Prostate gland (tissue), 2 donors: ENCODE measurements around the gene GSTK1.

Source experiments
- POLR2A ChIP-seq: fragments of 450-650 bp; IDR thresholded peaks from one replicate; pipeline ENCODE4 v1.6.1; 2016; ENCODE audit warnings: antibody characterized with exemption, mild to moderate bottlenecking
- POLR2AphosphoS5 ChIP-seq: sonication (generic); formaldehyde crosslinking; IDR thresholded peaks from one replicate; pipeline ENCODE4 v1.6.1; 2017; ENCODE audit warnings: antibody characterized with exemption
- TF ChIP-seq, protein P1 (sequence below), 4 experiments: fragments of 200-600 bp in 2 of 4; fragments of 450-650 bp in 2 of 4; sonication (generic) in 2 of 4; IDR thresholded peaks; 1 replicate in 3 of 4; 2 replicates in 1 of 4; pipeline ENCODE4 v1.5.1; 2016 to 2019; ENCODE audit warnings: antibody characterized with exemption in 4 of 4, mild to moderate bottlenecking in 2 of 4, moderate library complexity in 2 of 4

- TF ChIP-seq POLR2A, result no peak
- TF ChIP-seq, protein P1, sequence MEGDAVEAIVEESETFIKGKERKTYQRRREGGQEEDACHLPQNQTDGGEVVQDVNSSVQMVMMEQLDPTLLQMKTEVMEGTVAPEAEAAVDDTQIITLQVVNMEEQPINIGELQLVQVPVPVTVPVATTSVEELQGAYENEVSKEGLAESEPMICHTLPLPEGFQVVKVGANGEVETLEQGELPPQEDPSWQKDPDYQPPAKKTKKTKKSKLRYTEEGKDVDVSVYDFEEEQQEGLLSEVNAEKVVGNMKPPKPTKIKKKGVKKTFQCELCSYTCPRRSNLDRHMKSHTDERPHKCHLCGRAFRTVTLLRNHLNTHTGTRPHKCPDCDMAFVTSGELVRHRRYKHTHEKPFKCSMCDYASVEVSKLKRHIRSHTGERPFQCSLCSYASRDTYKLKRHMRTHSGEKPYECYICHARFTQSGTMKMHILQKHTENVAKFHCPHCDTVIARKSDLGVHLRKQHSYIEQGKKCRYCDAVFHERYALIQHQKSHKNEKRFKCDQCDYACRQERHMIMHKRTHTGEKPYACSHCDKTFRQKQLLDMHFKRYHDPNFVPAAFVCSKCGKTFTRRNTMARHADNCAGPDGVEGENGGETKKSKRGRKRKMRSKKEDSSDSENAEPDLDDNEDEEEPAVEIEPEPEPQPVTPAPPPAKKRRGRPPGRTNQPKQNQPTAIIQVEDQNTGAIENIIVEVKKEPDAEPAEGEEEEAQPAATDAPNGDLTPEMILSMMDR (IDR thresholded peaks at IDR 0.05), result no peak
- TF ChIP-seq POLR2AphosphoS5, result no peak
Observed at GRCh38 chr7:143285806-143286521, 22.7 kb downstream of the GSTK1 start.
